ENCODE results near the gene WIZ. TPM values are rescaled to one million over a fixed set of nuclear protein-coding genes. Genes with fewer than 3 reads are reported as not detected.

WIZ gene
- total RNA-seq = 16.9 and 32.4 TPM in 2 replicates

GRCh38 chr19:15449620-15450527 is at the start of gene WIZ:
WIZ (minus strand) TSS chr19:15449956; CDS start chr19:15448307, 1,649 bp downstream.

GRCh38 chr19:15479391-15480345 is 29.9 kb upstream of the WIZ start, which contains the start of gene PGLYRP2:
PGLYRP2 (minus strand) TSS chr19:15479501; CDS start chr19:15479371, 130 bp downstream.

GRCh38 chr19:15464394-15465385 is 14.9 kb upstream of the WIZ start, which contains the start of gene RASAL3:
RASAL3 (minus strand) TSS chr19:15464544; CDS start chr19:15464358, 186 bp downstream.

GRCh38 chr19:15418579-15419412 is 31.0 kb downstream of the WIZ start, which contains the start of gene AKAP8L:
AKAP8L (minus strand) TSS chr19:15418988; CDS start chr19:15418923, 65 bp downstream.

GRCh38 chr19:15379083-15379998 is 70.4 kb downstream of the WIZ start, which contains the start of gene AKAP8:
AKAP8 (minus strand) TSS chr19:15379787; CDS start chr19:15379731, 56 bp downstream.

Other genes with a start within 250 kb of the WIZ start
- 106 and 116 TPM in 2 replicates for gene NOTCH3, start 249.0 kb downstream of the WIZ start, total RNA-seq
- gene EPHX3, start 217.5 kb downstream of the WIZ start, total RNA-seq = 7.6 and 9.0 TPM in 2 replicates
- 13.4 and 18.3 TPM in 2 replicates for gene BRD4, start 117.4 kb downstream of the WIZ start, total RNA-seq
- gene AKAP8, start 70.2 kb downstream of the WIZ start, total RNA-seq = 12.9 and 18.6 TPM in 2 replicates
- 66.4 and 69.1 TPM in 2 replicates for gene AKAP8L, start 31.0 kb downstream of the WIZ start, total RNA-seq
- not detected in 2 replicates for gene RASAL3, start 14.6 kb upstream of the WIZ start, total RNA-seq
- gene PGLYRP2, start 29.5 kb upstream of the WIZ start, total RNA-seq = not detected in 2 replicates
- gene CYP4F22, start 58.6 kb upstream of the WIZ start, total RNA-seq = 0.14 TPM in 1 of 2 replicates, not detected in the other
- not detected in 2 replicates for gene CYP4F8, start 165.3 kb upstream of the WIZ start, total RNA-seq
- 1.9 and 2.1 TPM in 2 replicates for gene CYP4F3, start 190.9 kb upstream of the WIZ start, total RNA-seq
- 0.49 and 0.65 TPM in 2 replicates for gene CYP4F12, start 223.1 kb upstream of the WIZ start, total RNA-seq

All from airway epithelial cell (primary cell).